Dedifferentiated amniotic fluid mesenchymal stem cell (primary cell): ENCODE measurements around the gene PDGFD.
A peak's percentile ranks its signal among the peaks of the same experiment; 100 is the strongest.

Source experiments
- DNase-seq: peaks from one replicate; pipeline ENCODE4 v3.0.0-alpha.2; 2016; ENCODE audit errors: extremely low spot score

The PDGFD gene

GRCh38 chr11:103887001-103887658 lies 276.8 kb downstream of the PDGFD start:
- DNase-seq = no peak

- no peak for DNase-seq
Observed at GRCh38 chr11:103883856-103884255, 280.1 kb downstream of the PDGFD start.

- no peak for DNase-seq
Observed at GRCh38 chr11:103883291-103883690, 280.7 kb downstream of the PDGFD start.

GRCh38 chr11:103881584-103881983 lies 282.4 kb downstream of the PDGFD start:
- DNase-seq = peak; percentile 31

GRCh38 chr11:103880968-103881367 lies 283.0 kb downstream of the PDGFD start:
- DNase-seq = no peak

GRCh38 chr11:103878646-103879045 lies 285.3 kb downstream of the PDGFD start:
- no peak for DNase-seq

- DNase-seq = no peak
Observed at GRCh38 chr11:103877221-103877620, 286.7 kb downstream of the PDGFD start.

GRCh38 chr11:103875855-103876510 lies 288.0 kb downstream of the PDGFD start:
- DNase-seq = no peak

- DNase-seq = no peak
Observed at GRCh38 chr11:103872748-103873147, 291.2 kb downstream of the PDGFD start.

GRCh38 chr11:103871923-103872551 lies 291.9 kb downstream of the PDGFD start:
- no peak for DNase-seq

- no peak for DNase-seq
Observed at GRCh38 chr11:103870821-103871309, 293.1 kb downstream of the PDGFD start.

GRCh38 chr11:103867481-103867880 lies 296.5 kb downstream of the PDGFD start:
- no peak for DNase-seq

GRCh38 chr11:103863497-103863896 lies 300.4 kb downstream of the PDGFD start:
- no peak for DNase-seq

GRCh38 chr11:103862802-103863174 lies 301.2 kb downstream of the PDGFD start:
- DNase-seq = no peak

- no peak for DNase-seq
Observed at GRCh38 chr11:103862094-103862801, 301.7 kb downstream of the PDGFD start.
